SK-N-SH (cell line): Measurements from ENCODE around the gene CADM1. TPM values are rescaled to one million over a fixed set of nuclear protein-coding genes. Genes with fewer than 3 reads are reported as not detected.

ENCODE experiments used
- CTCF ChIA-PET: fragments of 300-600, 350-600 bp; formaldehyde crosslinking; extraction: SDS; loops from one replicate; lab custom pipeline; 2021; lab: Yijun Ruan, JAX
- POLR2A ChIA-PET: fragments of 350-600 bp; sonication (Branson Sonifier 250); formaldehyde crosslinking; extraction: SDS; loops from one replicate; lab custom pipeline; 2020; ENCODE audit warnings: antibody characterized with exemption, inconsistent platforms; lab: Yijun Ruan, JAX
- DNase-seq: peaks from one replicate; pipeline ENCODE4 v3.0.0; 2012
- H2AFZ ChIP-seq: fragments of 200-600 bp; sonication (generic); 2 replicates; pipeline ENCODE4 v1.8.1; 2016; ENCODE audit warnings: antibody characterized with exemption, mild to moderate bottlenecking, low read depth
- H3F3A ChIP-seq: fragments of 200-600 bp; sonication (generic); replicated peaks from 2 replicates; pipeline ENCODE3; 2016; ENCODE audit warnings: antibody characterized with exemption, mild to moderate bottlenecking; ENCODE audit not compliant: insufficient read depth
- H3K27ac ChIP-seq, 2 experiments: fragments of 200-500 bp in 1 of 2; fragments of 200-600 bp in 1 of 2; sonication (Bioruptor generic) in 1 of 2; sonication (generic), shearing (Covaris generic) in 1 of 2; 2 replicates each; pipeline versions ENCODE4 v1.5.1 to v1.6.1; 2014 to 2016; ENCODE audit warnings: low read depth in 2 of 2, inconsistent platforms in 1 of 2, low read length in 1 of 2, mild to moderate bottlenecking in 1 of 2, mixed read lengths in 1 of 2
- H3K27me3 ChIP-seq: fragments of 200-600 bp; sonication (generic), shearing (Covaris generic); 2 replicates; pipeline ENCODE4 v1.6.1; 2016; ENCODE audit warnings: mixed run types; ENCODE audit not compliant: insufficient read depth
- H3K36me3 ChIP-seq, 2 experiments: fragments of 200-500 bp in 1 of 2; fragments of 200-600 bp in 1 of 2; sonication (Bioruptor generic) in 1 of 2; sonication (generic) in 1 of 2; replicated peaks in 1 of 2; 2 replicates each; pipeline versions ENCODE3 to v1.5.1; 2014 to 2016; ENCODE audit warnings: low read length in 1 of 2, mild to moderate bottlenecking in 1 of 2; ENCODE audit not compliant: insufficient read depth in 2 of 2, control insufficient read depth in 1 of 2
- H3K4me1 ChIP-seq, 2 experiments: fragments of 200-500 bp in 1 of 2; fragments of 200-600 bp in 1 of 2; sonication (Bioruptor generic) in 1 of 2; sonication (generic), shearing (Covaris generic) in 1 of 2; 2 replicates each; pipeline versions ENCODE4 v1.5.1 to v1.6.1; 2014 to 2016; ENCODE audit warnings: low read depth in 1 of 2, low read length in 1 of 2, mixed run types in 1 of 2; ENCODE audit not compliant: insufficient read depth in 2 of 2, control insufficient read depth in 1 of 2
- H3K4me2 ChIP-seq: fragments of 200-600 bp; sonication (generic), shearing (Covaris generic); 2 replicates; pipeline ENCODE4 v1.6.1; 2017; ENCODE audit warnings: mixed run types
- H3K4me3 ChIP-seq, 2 experiments: fragments of 200-500 bp in 1 of 2; fragments of 200-600 bp in 1 of 2; sonication (Bioruptor generic) in 1 of 2; sonication (generic), shearing (Covaris generic) in 1 of 2; 2 replicates each; pipeline versions ENCODE4 v1.5.1 to v1.8.1; 2014 to 2016; ENCODE audit warnings: low read depth in 2 of 2, inconsistent platforms in 1 of 2, low read length in 1 of 2, mild to moderate bottlenecking in 1 of 2, mixed read lengths in 1 of 2, moderate library complexity in 1 of 2
- H3K79me2 ChIP-seq: fragments of 200-600 bp; sonication (generic); 2 replicates; pipeline ENCODE4 v1.8.1; 2017; ENCODE audit warnings: mild to moderate bottlenecking; ENCODE audit not compliant: insufficient read depth
- H3K9ac ChIP-seq: fragments of 200-600 bp; sonication (generic); 2 replicates; pipeline ENCODE4 v1.6.1; 2017; ENCODE audit warnings: mixed run types
- H3K9me2 ChIP-seq: fragments of 200-600 bp; sonication (generic); 2 replicates; pipeline ENCODE4 v1.6.1; 2017; ENCODE audit warnings: mixed run types
- H3K9me3 ChIP-seq: fragments of 200-600 bp; sonication (generic); 2 replicates; pipeline ENCODE4 v1.6.1; 2017; ENCODE audit warnings: mixed run types, mild to moderate bottlenecking, moderate library complexity
- H4K20me1 ChIP-seq: fragments of 200-600 bp; sonication (generic); 2 replicates; pipeline ENCODE4 v1.6.1; 2017; ENCODE audit warnings: mild to moderate bottlenecking, mixed run types; ENCODE audit not compliant: insufficient read depth
- CHD2 ChIP-seq: fragments of 150-350 bp; IDR thresholded peaks from 2 replicates; pipeline ENCODE4 v1.6.1; 2018; ENCODE audit warnings: low read length; ENCODE audit not compliant: partially characterized antibody
- ELF1 ChIP-seq: IDR thresholded peaks from 2 replicates; pipeline ENCODE4 v1.4.0; 2012
- EZH2phosphoT487 ChIP-seq: fragments of 200-600 bp; sonication (generic); IDR thresholded peaks from 2 replicates; pipeline ENCODE4 v1.6.1; 2017; ENCODE audit warnings: low read depth, mixed run types, mild to moderate bottlenecking, antibody characterized with exemption, moderate library complexity, borderline replicate concordance
- FOSL2 ChIP-seq: IDR thresholded peaks from 2 replicates; pipeline ENCODE4 v1.4.0; 2012; ENCODE audit warnings: low read depth, mild to moderate bottlenecking, moderate library complexity, borderline replicate concordance
- FOXJ3 ChIP-seq: sonication (generic); formaldehyde crosslinking; IDR thresholded peaks from 2 replicates; pipeline ENCODE4 v1.5.1; 2020; ENCODE audit warnings: mild to moderate bottlenecking, missing genetic modification reagents
- FOXM1 ChIP-seq: IDR thresholded peaks from 2 replicates; pipeline ENCODE4 v1.4.0; 2012; ENCODE audit warnings: low read depth, mild to moderate bottlenecking
- GABPA ChIP-seq: IDR thresholded peaks from 2 replicates; pipeline ENCODE4 v1.4.0; 2012; ENCODE audit warnings: low read depth, mild to moderate bottlenecking
- GATA2 ChIP-seq: sonication (generic); formaldehyde crosslinking; IDR thresholded peaks from 2 replicates; pipeline ENCODE4 v1.5.0; 2020; ENCODE audit warnings: mild to moderate bottlenecking, missing genetic modification reagents
- IRF3 ChIP-seq: fragments of 150-350 bp; IDR thresholded peaks from 2 replicates; pipeline ENCODE4 v1.6.1; 2016; ENCODE audit warnings: mild to moderate bottlenecking, low read depth, low read length
- JUND ChIP-seq: IDR thresholded peaks from 2 replicates; pipeline ENCODE4 v1.4.0; 2012
- MEF2A ChIP-seq: IDR thresholded peaks from 2 replicates; pipeline ENCODE4 v1.4.0; 2012; ENCODE audit warnings: low read depth, borderline replicate concordance
- POLR2AphosphoS5 ChIP-seq: IDR thresholded peaks from 2 replicates; pipeline ENCODE4 v1.6.1; 2012; ENCODE audit warnings: low read depth, low read length
- RAD21 ChIP-seq: IDR thresholded peaks from 2 replicates; pipeline ENCODE4 v1.6.1; 2012; ENCODE audit warnings: mild to moderate bottlenecking, low read length
- RCOR1 ChIP-seq: fragments of 150-350 bp; IDR thresholded peaks from 2 replicates; pipeline ENCODE4 v1.6.1; 2017; ENCODE audit warnings: antibody characterized with exemption, low read length
- SMC3 ChIP-seq: IDR thresholded peaks from 2 replicates; pipeline ENCODE4 v1.6.1; 2012; ENCODE audit warnings: low read depth, low read length, improper control_type of control experiment
- TCF12 ChIP-seq: IDR thresholded peaks from 2 replicates; pipeline ENCODE4 v1.4.0; 2012
- YY1 ChIP-seq: IDR thresholded peaks from 2 replicates; pipeline ENCODE4 v1.4.0; 2012; ENCODE audit warnings: low read depth, mild to moderate bottlenecking
- WGBS: methylation state at CpG from one replicate; pipeline ENCODE4 v1.1.6; 2017; ENCODE audit warnings: low lambda C conversion rate; 5-methylcytosine and 5-hydroxymethylcytosine counted together
- polyA plus RNA-seq, 3 experiments: library from polyadenylated mRNA; depleted of rRNA; stranded (reverse); fragments of >200 nt; gene quantifications; 2 replicates each; pipeline ENCODE4 v1.2.3, GENCODE V29; 2012
- TF ChIP-seq, protein P1 (sequence below): fragments of 200-600 bp; sonication (generic); IDR thresholded peaks from 2 replicates; pipeline ENCODE4 v1.6.1; 2017; ENCODE audit warnings: antibody characterized with exemption, mild to moderate bottlenecking, moderate library complexity
- TF ChIP-seq, protein P2 (sequence below): IDR thresholded peaks from 2 replicates; pipeline ENCODE4 v1.4.0; 2012; ENCODE audit warnings: low read depth, borderline replicate concordance
- TF ChIP-seq, protein P3 (sequence below): IDR thresholded peaks from 2 replicates; pipeline ENCODE4; 2012

Gene CADM1
- polyA plus RNA-seq, 1 of the 3 experiments (the other 2 are of a cell fraction) = 7.9 TPM

- Histone ChIP-seq H3K36me3 (no peaks in the 10 kb centered on the region), H3K4me3 (no peak overlapping the region), H3K79me2 (no peaks in the 10 kb centered on the region), H3F3A (no peaks in the 10 kb centered on the region), H3K27me3 (no peaks in the 10 kb centered on the region), H3K9me2 (no peaks in the 10 kb centered on the region), H3K4me1 (peaks cover 0 to 14% of the 10 kb centered on the region in 2 experiments; a peak in 2 of 4 replicates), H3K9me3 (no peaks in the 10 kb centered on the region), H3K27ac (no peak overlapping the region), H3K4me2 (no peak overlapping the region), H2AFZ (no peak overlapping the region)
- 69% methylated on average over 4 of the region's 4 CpGs for WGBS
- ChIA-PET POLR2A (no interaction called here), CTCF (interaction anchor here (0.8 to 2.0 kb wide), 5 partner anchors 12 to 548 kb away, joined by 3 to 13 read pairs (median 3); no protein-coding TSS in a partner anchor)
- no peak for TF ChIP-seq SMC3
- TF ChIP-seq TCF12 = no peak
- TF ChIP-seq RAD21 = no peak
- no peak for TF ChIP-seq ELF1
- TF ChIP-seq, protein P1, sequence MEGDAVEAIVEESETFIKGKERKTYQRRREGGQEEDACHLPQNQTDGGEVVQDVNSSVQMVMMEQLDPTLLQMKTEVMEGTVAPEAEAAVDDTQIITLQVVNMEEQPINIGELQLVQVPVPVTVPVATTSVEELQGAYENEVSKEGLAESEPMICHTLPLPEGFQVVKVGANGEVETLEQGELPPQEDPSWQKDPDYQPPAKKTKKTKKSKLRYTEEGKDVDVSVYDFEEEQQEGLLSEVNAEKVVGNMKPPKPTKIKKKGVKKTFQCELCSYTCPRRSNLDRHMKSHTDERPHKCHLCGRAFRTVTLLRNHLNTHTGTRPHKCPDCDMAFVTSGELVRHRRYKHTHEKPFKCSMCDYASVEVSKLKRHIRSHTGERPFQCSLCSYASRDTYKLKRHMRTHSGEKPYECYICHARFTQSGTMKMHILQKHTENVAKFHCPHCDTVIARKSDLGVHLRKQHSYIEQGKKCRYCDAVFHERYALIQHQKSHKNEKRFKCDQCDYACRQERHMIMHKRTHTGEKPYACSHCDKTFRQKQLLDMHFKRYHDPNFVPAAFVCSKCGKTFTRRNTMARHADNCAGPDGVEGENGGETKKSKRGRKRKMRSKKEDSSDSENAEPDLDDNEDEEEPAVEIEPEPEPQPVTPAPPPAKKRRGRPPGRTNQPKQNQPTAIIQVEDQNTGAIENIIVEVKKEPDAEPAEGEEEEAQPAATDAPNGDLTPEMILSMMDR = no peak
- TF ChIP-seq GATA2 = no peak
- TF ChIP-seq CHD2 = no peak
- no peak for TF ChIP-seq JUND
- TF ChIP-seq MEF2A = no peak
- TF ChIP-seq YY1 = no peak
- no peak for TF ChIP-seq FOSL2
- no peak for TF ChIP-seq FOXJ3 (CRISPR knock-in tag)
- TF ChIP-seq GABPA = no peak
- TF ChIP-seq, protein P2, sequence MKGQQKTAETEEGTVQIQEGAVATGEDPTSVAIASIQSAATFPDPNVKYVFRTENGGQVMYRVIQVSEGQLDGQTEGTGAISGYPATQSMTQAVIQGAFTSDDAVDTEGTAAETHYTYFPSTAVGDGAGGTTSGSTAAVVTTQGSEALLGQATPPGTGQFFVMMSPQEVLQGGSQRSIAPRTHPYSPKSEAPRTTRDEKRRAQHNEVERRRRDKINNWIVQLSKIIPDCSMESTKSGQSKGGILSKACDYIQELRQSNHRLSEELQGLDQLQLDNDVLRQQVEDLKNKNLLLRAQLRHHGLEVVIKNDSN = no peak
- no peak for TF ChIP-seq EZH2phosphoT487
- TF ChIP-seq IRF3 = no peak
- no peak for TF ChIP-seq POLR2AphosphoS5
- no peak for TF ChIP-seq FOXM1
- no peak for TF ChIP-seq RCOR1
- TF ChIP-seq, protein P3, sequence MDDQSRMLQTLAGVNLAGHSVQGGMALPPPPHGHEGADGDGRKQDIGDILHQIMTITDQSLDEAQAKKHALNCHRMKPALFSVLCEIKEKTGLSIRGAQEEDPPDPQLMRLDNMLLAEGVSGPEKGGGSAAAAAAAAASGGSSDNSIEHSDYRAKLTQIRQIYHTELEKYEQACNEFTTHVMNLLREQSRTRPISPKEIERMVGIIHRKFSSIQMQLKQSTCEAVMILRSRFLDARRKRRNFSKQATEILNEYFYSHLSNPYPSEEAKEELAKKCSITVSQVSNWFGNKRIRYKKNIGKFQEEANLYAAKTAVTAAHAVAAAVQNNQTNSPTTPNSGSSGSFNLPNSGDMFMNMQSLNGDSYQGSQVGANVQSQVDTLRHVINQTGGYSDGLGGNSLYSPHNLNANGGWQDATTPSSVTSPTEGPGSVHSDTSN = no peak
- TF ChIP-seq, all 33 proteins: peak for 0
- no peak overlapping the region for H3K9ac ChIP-seq
- H4K20me1 ChIP-seq = no peaks in the 10 kb centered on the region
- DNase-seq = no peak
These were observed 181.5 kb downstream of the CADM1 start for GRCh38 chr11:115322553-115323203.
